Measurements from ENCODE around the gene NPHP4.

The NPHP4 gene

DNA sequence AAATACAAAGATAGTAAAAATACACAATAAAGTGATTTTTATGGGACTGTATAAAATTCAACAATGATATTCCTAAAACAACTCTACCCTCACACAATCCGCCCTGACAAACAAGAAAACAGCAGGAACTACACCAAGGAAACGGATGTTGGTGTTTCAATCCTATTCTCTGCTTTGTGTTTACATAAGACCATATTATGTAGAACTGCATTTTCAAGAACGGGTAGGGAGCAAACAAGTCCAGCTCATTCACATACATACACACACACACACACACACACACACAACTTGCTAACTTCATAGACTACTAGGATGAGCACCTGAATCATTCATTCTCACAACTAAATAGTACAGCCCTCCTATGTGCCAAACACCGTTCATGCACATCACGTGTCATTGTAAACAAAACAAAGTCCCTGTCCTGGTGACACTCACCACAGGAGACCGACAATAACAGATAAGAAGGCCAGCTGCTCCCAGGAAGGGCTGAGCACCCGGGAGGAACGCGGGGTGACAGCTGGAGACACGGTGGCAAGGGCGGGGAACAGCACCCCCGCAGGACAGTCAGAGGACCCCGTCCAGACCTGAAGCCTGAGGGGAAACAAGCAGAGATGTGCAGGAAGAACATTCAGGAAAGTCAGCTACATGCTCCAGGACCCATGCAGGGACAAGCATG lies 43.0 kb downstream of the NPHP4 start:
- DNase-seq (ENCODE audit: extremely low spot score), result no peak
- TF ChIP-seq, protein P1, sequence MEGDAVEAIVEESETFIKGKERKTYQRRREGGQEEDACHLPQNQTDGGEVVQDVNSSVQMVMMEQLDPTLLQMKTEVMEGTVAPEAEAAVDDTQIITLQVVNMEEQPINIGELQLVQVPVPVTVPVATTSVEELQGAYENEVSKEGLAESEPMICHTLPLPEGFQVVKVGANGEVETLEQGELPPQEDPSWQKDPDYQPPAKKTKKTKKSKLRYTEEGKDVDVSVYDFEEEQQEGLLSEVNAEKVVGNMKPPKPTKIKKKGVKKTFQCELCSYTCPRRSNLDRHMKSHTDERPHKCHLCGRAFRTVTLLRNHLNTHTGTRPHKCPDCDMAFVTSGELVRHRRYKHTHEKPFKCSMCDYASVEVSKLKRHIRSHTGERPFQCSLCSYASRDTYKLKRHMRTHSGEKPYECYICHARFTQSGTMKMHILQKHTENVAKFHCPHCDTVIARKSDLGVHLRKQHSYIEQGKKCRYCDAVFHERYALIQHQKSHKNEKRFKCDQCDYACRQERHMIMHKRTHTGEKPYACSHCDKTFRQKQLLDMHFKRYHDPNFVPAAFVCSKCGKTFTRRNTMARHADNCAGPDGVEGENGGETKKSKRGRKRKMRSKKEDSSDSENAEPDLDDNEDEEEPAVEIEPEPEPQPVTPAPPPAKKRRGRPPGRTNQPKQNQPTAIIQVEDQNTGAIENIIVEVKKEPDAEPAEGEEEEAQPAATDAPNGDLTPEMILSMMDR (IDR thresholded peaks at IDR 0.05; ENCODE audit: control extremely low read depth, extremely low read depth, low read depth, missing control alignments), result no peak
- POLR2A ChIA-PET, result no interaction called here
- CTCF ChIA-PET, result no interaction called here

DNA sequence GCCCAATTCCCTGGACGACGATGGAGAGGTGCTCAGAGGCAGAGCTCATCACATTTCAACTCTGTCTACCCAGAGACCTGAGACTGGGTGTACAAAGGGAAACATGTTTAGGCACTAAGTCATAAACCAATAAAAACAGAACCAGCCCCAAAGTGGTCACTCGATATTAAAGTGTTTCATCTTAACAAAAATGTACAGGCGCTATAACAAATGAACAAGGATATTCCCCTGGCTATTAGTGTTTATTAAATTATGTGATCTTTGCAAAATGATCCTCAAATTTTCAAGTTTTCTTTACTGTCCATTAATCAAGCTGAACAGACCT lies 43.6 kb downstream of the NPHP4 start:
- TF ChIP-seq, protein P1 (IDR thresholded peaks at IDR 0.05; ENCODE audit: control extremely low read depth, extremely low read depth, low read depth, missing control alignments), result no peak
- ChIA-PET CTCF (no interaction called here), POLR2A (no interaction called here)
- DNase-seq (ENCODE audit: extremely low spot score), result no peak

DNA sequence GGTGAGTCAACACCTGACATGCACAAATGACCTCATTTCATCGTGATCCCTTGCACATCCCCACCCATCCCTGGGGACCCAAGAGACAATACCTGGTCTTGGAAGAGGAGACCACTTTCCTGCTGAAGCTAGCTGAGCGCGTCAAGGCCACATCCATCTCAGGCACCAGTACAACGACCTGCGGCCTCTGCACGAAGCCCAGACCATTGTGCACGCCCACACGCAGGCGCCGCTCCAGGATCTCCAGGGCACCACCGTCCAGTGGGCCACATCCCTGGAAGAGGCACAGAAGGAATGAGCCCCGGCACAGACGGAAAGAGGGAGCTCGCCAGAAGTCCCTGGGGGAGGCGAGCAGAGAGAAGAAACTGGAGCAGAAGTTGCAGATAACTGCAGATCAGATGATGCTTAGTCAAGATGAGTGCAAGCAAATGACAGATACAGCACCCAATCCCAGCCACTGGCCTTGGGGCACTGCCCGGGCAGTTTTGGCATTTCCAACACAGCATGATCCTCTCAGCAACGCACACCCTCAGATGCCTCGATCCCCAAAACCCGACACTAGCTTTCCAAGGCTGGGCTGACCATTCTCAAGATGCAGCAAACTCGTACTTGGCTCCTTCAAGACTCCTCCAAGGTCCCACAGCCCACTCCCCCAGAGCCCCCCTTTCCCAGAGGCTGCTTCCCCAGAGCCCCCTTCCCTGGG lies 44.1 kb downstream of the NPHP4 start:
- DNase-seq (ENCODE audit: extremely low spot score), result no peak
- CTCF ChIA-PET, result no interaction called here
- POLR2A ChIA-PET, result no interaction called here
- TF ChIP-seq, protein P1 (IDR thresholded peaks at IDR 0.05; ENCODE audit: control extremely low read depth, extremely low read depth, low read depth, missing control alignments), result no peak

DNA sequence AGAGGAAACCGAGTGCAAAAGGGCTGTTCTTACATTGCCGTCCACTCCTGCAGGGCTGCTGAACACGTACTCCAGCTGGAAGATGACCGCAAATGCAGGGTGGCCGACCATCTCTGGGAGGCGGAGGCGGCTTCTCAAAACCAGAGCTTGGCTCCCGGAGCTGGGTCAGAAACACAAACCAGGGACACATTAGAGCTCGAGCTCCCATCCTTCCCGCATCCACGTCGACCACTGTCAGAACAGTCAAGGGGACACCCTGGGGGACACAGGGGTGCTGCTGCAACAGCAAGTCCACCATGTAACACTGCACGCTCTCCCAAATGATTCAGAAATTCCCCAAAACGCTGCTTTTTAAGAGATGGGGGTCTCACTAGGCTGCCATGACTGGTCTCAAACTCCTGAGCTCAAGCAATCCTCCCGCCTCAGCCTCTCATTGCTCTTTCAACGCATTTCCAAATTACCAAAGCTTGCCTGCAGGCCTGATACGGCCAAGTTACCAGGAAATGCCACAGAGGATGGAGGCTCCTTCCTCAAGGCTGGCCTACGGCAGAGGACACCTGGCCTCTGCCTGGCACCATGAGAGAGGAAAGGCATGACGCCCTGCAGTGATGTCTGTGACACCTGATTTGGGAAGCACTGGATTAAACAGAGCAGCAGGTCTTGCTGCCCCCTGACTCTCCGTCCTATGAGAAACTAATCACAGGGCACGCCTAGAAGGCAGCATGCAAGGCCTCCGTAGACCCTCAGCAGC lies 45.0 kb downstream of the NPHP4 start:
- no peak for DNase-seq (ENCODE audit: extremely low spot score)
- ChIA-PET POLR2A (interaction anchor here (0.6 kb wide), 1 partner anchor 90 kb away, joined by 6 read pairs; no protein-coding TSS in a partner anchor), CTCF (no interaction called here)
- TF ChIP-seq, protein P1 (IDR thresholded peaks at IDR 0.05; ENCODE audit: control extremely low read depth, extremely low read depth, low read depth, missing control alignments), result no peak

DNA sequence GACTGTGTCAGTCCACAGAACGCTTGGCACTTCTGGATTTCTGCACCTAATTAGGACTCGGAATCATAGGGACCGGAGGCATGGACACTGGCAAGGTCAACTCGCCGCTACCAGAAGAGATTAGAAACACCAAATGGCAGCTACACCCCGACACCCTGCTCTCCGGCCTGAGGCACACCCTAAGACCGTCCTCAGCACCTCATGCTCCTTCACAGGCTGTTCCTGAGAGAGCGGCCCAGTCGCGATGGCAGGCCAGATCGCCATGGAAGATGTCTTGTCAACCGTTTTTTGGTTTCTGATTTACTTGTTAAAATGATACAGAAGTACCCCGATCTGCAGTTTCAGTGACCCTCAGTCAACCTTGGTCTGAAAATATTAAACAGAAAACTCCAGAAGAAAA lies 46.8 kb downstream of the NPHP4 start:
- POLR2A ChIA-PET, result no interaction called here
- no peak for DNase-seq (ENCODE audit: extremely low spot score)
- TF ChIP-seq, protein P1 (IDR thresholded peaks at IDR 0.05; ENCODE audit: control extremely low read depth, extremely low read depth, low read depth, missing control alignments), result no peak
- CTCF ChIA-PET, result no interaction called here

DNA sequence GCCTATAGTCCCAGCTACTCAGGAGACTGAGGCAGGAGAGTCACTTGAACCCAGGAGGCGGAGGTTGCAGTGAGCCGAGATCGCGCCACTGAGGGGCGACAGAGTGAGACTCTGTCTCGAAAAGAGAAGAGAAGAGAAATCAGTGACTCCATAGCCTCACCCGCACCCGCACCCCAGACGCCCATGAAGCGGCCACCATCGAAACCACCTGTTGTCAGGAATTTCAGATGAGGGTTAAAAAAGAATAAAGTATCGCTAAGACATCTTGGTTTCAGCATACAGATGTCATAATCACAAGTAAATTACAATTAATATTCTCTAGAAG lies 47.4 kb downstream of the NPHP4 start:
- DNase-seq (ENCODE audit: extremely low spot score), result no peak
- ChIA-PET CTCF (no interaction called here), POLR2A (no interaction called here)
- TF ChIP-seq, protein P1 (IDR thresholded peaks at IDR 0.05; ENCODE audit: control extremely low read depth, extremely low read depth, low read depth, missing control alignments), result no peak

All from GM10248 (cell line).